ENCODE measurements around the gene RASAL2. TPM values are rescaled to one million over a fixed set of nuclear protein-coding genes. Genes with fewer than 3 reads are reported as not detected.

RASAL2 gene
- total RNA-seq, 2 donors from 2014 or later: 0.02 to 0.11 TPM

DNA sequence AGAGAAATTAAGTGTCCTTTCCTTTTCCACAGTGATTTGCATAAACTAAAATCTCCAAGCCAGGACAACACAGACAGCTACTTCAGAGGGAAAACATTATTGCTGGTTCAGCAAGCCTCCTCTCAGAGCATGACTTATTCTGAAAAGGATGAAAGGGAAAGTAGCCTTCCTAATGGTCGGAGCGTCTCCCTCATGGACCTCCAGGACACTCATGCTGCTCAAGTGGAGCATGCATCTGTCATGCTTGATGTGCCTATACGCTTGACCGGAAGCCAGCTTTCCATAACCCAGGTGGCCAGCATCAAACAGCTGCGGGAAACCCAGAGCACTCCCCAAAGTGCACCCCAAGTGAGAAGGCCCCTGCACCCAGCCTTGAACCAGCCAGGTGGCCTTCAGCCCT is 363.7 kb downstream of the RASAL2 start:
- no peak overlapping the region for H3K27ac Mint-ChIP-seq
- H3K4me1 Mint-ChIP-seq: no peaks in the 10 kb centered on the region
- no peak overlapping the region for H3K4me3 Mint-ChIP-seq
- H3K9me3 Mint-ChIP-seq: no peaks in the 10 kb centered on the region
- no peaks in the 10 kb centered on the region for H3K27me3 Mint-ChIP-seq
- no peaks in the 10 kb centered on the region for H3K36me3 Mint-ChIP-seq (ENCODE audit: low read depth)
- no peak for ATAC-seq (replicated peaks)

DNA sequence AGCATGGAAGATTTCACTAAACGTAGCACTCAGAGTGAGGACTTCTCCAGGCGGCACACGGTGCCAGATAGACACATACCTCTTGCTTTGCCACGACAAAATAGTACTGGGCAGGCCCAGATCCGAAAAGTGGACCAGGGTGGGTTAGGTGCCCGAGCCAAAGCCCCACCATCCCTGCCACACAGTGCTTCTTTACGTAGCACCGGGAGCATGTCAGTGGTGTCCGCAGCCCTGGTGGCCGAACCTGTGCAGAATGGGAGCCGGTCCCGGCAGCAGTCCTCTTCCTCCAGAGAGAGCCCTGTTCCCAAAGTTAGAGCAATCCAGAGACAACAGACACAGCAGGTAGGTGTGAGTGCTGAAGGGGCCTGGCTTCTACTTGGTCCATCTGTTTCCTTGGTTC is 364.3 kb downstream of the RASAL2 start:
- Mint-ChIP-seq H3K4me1 (no peaks in the 10 kb centered on the region), H3K27ac (no peak overlapping the region), H3K36me3 (ENCODE audit: low read depth) (no peaks in the 10 kb centered on the region), H3K27me3 (no peaks in the 10 kb centered on the region), H3K4me3 (no peak overlapping the region), H3K9me3 (no peaks in the 10 kb centered on the region)
- ATAC-seq (replicated peaks): no peak

DNA sequence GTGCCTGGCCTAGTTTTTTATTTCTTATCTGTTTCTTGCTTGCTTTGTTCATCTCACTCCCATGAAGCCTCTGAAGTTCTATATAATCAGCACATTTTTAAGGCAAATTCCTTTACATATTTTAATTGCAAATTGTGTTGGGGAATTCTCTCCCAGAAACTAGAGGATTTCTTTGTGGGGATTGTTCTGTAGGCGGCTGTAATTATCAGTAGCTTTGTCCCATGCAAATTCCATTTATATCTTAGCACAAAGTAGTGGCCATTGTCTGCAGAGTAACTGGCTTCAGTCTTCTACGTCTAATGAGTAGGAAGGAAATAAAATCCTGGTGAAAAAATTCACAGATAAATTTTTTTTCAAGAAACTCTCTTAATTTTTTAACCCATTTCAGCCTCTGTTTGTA is 367.2 kb downstream of the RASAL2 start:
- ATAC-seq (replicated peaks): no peak
- H3K36me3 Mint-ChIP-seq (ENCODE audit: low read depth): no peaks in the 10 kb centered on the region
- no peaks in the 10 kb centered on the region for H3K4me1 Mint-ChIP-seq
- no peak overlapping the region for H3K4me3 Mint-ChIP-seq
- H3K27me3 Mint-ChIP-seq: peaks cover 7% of the 10 kb centered on the region
- no peaks in the 10 kb centered on the region for H3K9me3 Mint-ChIP-seq
- no peak overlapping the region for H3K27ac Mint-ChIP-seq

DNA sequence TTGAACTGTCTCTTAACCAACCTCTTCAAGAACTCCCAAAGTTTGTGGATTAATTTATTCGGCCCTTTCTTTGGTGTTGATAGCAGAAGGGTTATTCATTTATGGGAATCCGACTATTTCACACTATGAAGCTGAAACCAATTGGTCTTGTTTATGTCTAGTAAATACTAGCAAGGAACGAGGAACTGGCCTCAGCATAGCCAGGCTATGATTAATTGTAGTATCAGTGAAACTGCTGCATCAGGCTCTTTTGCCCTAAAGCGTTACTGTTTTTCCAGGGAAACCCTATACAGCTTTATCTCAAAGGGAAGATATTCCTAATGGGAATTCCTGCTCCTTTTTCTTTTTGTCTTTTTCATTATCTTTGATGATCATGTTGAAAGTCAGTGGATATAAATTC is 367.8 kb downstream of the RASAL2 start:
- ATAC-seq (replicated peaks): no peak
- no peaks in the 10 kb centered on the region for H3K4me1 Mint-ChIP-seq
- H3K4me3 Mint-ChIP-seq: no peak overlapping the region
- peaks cover 10% of the 10 kb centered on the region for H3K27me3 Mint-ChIP-seq
- no peak overlapping the region for H3K27ac Mint-ChIP-seq
- H3K9me3 Mint-ChIP-seq: no peaks in the 10 kb centered on the region
- H3K36me3 Mint-ChIP-seq (ENCODE audit: low read depth): no peaks in the 10 kb centered on the region

DNA sequence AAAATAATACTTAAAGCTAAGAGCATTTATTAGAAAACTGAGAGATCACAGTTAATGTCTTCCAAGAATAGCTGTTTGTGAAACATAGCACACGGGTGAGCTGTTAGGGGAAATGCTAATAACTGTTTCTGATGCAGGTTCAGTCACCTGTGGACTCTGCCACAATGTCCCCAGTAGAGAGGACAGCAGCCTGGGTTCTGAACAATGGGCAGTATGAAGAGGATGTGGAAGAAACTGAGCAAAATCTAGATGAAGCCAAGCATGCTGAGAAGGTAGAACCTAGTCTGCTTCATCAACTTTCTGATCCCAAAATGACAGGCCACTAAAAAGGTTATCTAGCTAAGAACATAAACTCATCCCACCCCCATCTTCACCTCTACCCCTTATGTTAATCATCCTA is 370.2 kb downstream of the RASAL2 start:
- no peak overlapping the region for H3K4me3 Mint-ChIP-seq
- no peaks in the 10 kb centered on the region for H3K4me1 Mint-ChIP-seq
- peaks cover 11% of the 10 kb centered on the region for H3K27me3 Mint-ChIP-seq
- no peak overlapping the region for H3K27ac Mint-ChIP-seq
- no peaks in the 10 kb centered on the region for H3K36me3 Mint-ChIP-seq (ENCODE audit: low read depth)
- ATAC-seq (replicated peaks): no peak
- no peaks in the 10 kb centered on the region for H3K9me3 Mint-ChIP-seq

DNA sequence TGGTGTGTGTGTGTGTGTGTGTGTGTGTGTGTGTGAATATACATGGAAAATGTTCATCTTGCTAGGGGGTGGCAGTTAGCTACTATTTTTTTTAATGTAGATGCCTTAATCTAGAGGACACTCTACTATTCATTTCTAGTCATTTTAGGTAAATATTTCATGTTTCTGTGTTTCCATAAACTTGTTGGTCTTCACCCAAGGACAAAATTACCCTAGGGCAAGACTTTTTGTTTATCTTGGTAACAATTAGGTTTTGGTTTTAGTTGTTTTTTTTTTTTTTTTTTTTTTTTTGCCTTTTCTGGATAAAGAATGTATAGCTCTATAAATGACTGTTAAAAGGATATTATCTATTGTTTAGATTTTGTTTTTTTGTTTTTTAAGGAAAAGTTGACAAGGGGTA is 370.7 kb downstream of the RASAL2 start:
- Mint-ChIP-seq H3K4me3 (no peak overlapping the region), H3K4me1 (no peaks in the 10 kb centered on the region), H3K9me3 (no peaks in the 10 kb centered on the region), H3K27ac (no peak overlapping the region), H3K36me3 (ENCODE audit: low read depth) (no peaks in the 10 kb centered on the region), H3K27me3 (peaks cover 11% of the 10 kb centered on the region)
- no peak for ATAC-seq (replicated peaks)

DNA sequence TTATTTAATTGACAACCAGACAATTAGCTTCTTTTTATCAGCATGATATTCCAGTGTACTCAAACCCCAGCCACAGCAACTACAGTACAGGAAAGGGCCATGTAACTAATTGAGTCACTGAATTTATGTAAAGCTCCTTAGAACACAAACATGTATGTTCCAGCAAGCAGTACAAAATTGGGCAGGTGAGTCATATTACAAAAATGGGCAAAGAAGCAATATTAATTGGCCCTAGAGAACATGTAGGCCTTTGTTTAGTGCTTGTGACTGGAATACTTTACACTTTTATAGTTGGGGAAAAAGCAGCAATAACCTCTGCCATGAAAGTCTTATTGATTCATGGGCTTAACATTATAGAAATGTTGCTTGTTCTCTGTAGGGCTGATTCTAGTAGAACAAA is 371.1 kb downstream of the RASAL2 start:
- Mint-ChIP-seq H3K27ac (no peak overlapping the region), H3K9me3 (no peaks in the 10 kb centered on the region), H3K4me1 (no peaks in the 10 kb centered on the region), H3K36me3 (ENCODE audit: low read depth) (no peaks in the 10 kb centered on the region), H3K4me3 (no peak overlapping the region), H3K27me3 (peaks cover 11% of the 10 kb centered on the region)
- ATAC-seq (replicated peaks): no peak

DNA sequence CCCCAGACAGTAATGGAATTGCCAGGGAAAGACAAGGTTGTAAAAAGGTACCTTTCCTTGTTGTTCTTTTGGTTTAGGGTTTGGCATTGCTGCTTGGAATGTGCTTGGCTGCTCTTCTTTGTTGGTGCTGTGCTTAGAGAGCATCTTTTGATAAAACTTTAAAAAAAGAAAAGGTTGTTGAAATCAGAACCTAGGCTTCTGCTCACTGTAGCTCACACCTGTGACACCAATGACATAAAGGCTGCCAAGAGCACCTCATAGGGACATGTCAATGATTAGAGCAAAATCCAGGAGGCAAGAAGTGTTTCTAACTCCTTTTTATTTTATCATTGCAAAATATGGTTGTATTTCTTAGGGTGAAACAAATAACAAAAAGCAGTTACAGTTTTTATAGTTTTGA is 373.9 kb downstream of the RASAL2 start:
- Mint-ChIP-seq H3K27me3 (peaks cover 17% of the 10 kb centered on the region), H3K36me3 (ENCODE audit: low read depth) (no peaks in the 10 kb centered on the region), H3K4me1 (no peaks in the 10 kb centered on the region), H3K4me3 (no peak overlapping the region), H3K27ac (no peak overlapping the region), H3K9me3 (no peaks in the 10 kb centered on the region)
- ATAC-seq (replicated peaks): no peak

DNA sequence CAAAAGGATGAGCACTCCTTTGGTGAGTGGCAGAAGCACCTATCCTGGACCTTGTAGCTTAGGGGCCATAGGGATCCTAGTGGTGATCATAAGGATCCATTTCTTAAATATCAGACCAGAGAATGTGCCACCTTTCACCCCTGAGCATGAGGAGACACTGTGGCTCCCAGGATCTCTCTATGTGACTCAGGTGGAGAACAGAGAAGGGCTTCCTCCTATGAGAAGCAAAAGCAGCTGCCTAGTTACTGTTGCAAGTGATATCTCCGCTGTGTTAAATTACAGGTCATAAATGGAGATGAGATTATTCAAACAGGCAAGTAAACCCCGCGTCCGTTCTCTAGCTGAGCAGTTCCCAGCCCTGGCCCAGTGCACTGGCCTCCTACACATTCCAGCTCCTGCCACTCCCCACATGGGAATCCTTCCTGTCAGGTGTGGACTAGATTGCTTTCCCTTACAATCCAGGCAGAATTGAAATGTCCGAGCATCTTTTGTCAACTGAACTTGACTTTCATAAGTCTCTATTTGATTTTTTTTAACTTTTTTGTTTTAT is 376.6 kb downstream of the RASAL2 start:
- Mint-ChIP-seq H3K27ac (no peak overlapping the region), H3K4me1 (no peaks in the 10 kb centered on the region), H3K36me3 (ENCODE audit: low read depth) (no peaks in the 10 kb centered on the region), H3K27me3 (peaks cover 17% of the 10 kb centered on the region), H3K4me3 (no peak overlapping the region), H3K9me3 (no peaks in the 10 kb centered on the region)
- ATAC-seq (replicated peaks): no peak

DNA sequence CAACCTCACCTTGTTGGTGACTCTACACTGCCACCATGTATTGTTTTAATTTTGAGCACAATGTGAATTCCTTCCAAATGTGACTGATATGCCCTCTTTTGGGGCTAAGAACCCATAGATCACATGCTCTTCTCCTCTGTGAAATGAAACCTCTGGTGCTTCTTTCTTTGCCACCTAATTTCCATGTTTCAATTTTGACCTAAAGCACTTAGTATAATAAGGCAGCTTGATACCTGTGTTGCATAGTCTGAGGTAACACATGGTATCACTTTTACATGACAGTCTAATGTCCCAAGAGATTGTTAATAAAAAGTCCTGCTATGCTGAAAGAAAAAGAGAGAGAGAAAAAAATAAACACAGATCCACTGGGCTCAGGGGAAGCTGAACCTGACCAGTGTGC is 378.6 kb downstream of the RASAL2 start:
- peaks cover 10% of the 10 kb centered on the region for H3K27me3 Mint-ChIP-seq
- no peaks in the 10 kb centered on the region for H3K4me1 Mint-ChIP-seq
- H3K4me3 Mint-ChIP-seq: no peak overlapping the region
- no peaks in the 10 kb centered on the region for H3K36me3 Mint-ChIP-seq (ENCODE audit: low read depth)
- ATAC-seq (replicated peaks): no peak
- no peak overlapping the region for H3K27ac Mint-ChIP-seq
- no peaks in the 10 kb centered on the region for H3K9me3 Mint-ChIP-seq

DNA sequence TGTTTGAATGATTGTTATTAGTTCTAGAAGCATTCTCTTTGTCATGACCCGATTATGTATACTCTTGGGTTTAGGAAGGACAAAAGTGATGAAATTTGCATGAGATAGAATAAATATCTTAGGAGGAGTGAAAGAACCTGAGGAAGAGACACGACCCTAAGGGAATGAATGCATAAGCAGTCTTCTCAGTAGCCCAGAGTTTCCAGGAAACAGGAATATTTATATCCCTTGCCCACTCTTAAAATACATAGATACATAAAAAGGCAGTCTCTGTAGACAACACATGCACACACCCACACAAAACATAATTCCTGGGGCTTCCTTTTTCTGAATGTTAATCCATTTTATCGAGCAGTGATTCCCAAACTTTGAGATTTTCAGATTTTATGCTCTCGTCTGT is 383.5 kb downstream of the RASAL2 start:
- Mint-ChIP-seq H3K9me3 (no peaks in the 10 kb centered on the region), H3K27ac (no peak overlapping the region), H3K4me1 (no peaks in the 10 kb centered on the region), H3K4me3 (no peak overlapping the region), H3K27me3 (peaks cover 9% of the 10 kb centered on the region), H3K36me3 (ENCODE audit: low read depth) (no peaks in the 10 kb centered on the region)
- ATAC-seq (replicated peaks): no peak

DNA sequence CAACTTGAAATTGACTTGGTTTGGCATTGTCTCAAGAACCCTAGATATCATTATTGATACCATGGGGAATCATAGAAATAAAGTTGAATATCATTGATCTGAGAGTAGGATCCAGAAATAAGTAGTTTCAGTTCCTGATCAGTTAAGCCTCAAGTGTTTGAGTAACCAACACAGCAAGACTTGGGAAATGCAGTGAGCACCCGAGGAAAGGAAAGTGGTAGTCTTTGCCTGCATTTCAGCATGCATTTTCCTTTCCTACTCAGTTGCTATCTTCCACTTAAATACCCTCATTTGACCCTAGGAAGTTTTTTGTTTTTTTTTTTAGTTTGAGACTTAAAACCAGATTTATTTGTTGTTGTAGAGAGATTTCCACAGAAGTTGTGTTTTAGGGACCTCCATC is 383.9 kb downstream of the RASAL2 start:
- H3K27ac Mint-ChIP-seq: no peak overlapping the region
- no peak for ATAC-seq (replicated peaks)
- H3K9me3 Mint-ChIP-seq: no peaks in the 10 kb centered on the region
- peaks cover 4% of the 10 kb centered on the region for H3K27me3 Mint-ChIP-seq
- H3K36me3 Mint-ChIP-seq (ENCODE audit: low read depth): no peaks in the 10 kb centered on the region
- no peak overlapping the region for H3K4me3 Mint-ChIP-seq
- H3K4me1 Mint-ChIP-seq: no peaks in the 10 kb centered on the region

DNA sequence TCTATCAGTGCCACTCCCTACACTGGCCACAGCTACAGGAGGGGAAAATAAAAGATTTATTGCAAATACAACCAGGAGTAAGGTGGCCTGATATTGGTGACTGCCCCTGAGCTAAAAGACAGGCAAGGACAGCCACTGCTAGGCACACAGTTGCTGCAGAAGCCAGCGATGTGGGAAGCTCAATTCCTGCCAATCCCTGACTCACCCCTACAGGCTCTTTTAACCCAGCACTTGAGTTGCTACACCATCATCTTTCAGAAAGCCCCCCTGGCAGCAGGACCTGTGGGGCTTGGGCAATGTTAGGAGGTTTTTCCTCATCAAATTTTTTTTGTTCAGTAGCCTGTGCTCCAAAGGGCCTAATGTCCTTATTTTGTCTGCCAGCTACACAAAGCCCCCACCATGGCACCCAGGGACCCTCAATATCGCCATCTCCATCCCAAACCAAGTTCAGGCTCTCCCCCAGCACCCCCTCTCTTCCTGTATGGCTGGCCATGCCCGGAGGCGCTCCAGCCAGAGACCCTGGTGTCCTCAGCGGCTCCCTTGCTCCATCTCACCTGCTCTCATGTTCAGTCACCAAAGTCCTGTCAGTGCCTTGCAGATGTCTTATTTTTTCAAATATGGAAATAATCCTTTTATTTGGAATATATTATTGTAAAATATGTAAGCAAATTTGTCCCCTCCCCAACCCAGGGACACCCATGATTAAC is 389.5 kb downstream of the RASAL2 start:
- no peak overlapping the region for H3K4me3 Mint-ChIP-seq
- no peaks in the 10 kb centered on the region for H3K36me3 Mint-ChIP-seq (ENCODE audit: low read depth)
- H3K4me1 Mint-ChIP-seq: no peaks in the 10 kb centered on the region
- peaks cover 13% of the 10 kb centered on the region for H3K27me3 Mint-ChIP-seq
- no peaks in the 10 kb centered on the region for H3K9me3 Mint-ChIP-seq
- ATAC-seq (replicated peaks): no peak
- no peak overlapping the region for H3K27ac Mint-ChIP-seq

DNA sequence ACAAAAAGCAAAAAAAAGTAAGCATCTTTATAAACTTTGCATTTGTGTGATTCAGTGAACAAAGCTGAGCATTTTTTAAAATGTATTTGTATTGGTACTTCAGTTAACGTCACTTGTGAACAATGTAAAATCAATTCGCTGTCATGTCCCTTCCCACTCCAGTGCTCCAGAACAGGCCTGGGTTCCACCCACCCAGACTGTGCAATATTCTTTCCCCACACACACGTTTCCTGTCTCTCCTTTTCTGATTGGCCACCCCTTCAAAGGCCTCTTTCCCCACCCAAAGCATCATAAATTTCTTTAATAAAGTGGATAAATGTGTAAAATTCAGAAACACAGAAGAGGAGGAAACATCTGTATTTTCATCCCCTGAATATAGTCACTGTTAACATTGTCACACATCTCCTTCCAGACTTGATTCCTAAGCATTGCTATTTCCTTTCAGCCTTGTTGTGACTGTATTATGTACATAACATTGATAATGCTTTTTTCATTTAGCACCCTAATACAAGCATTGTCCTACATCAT is 390.9 kb downstream of the RASAL2 start:
- no peaks in the 10 kb centered on the region for H3K36me3 Mint-ChIP-seq (ENCODE audit: low read depth)
- H3K4me1 Mint-ChIP-seq: no peaks in the 10 kb centered on the region
- H3K27ac Mint-ChIP-seq: no peak overlapping the region
- no peak for ATAC-seq (replicated peaks)
- no peak overlapping the region for H3K4me3 Mint-ChIP-seq
- H3K9me3 Mint-ChIP-seq: no peaks in the 10 kb centered on the region
- H3K27me3 Mint-ChIP-seq: peaks cover 17% of the 10 kb centered on the region

DNA sequence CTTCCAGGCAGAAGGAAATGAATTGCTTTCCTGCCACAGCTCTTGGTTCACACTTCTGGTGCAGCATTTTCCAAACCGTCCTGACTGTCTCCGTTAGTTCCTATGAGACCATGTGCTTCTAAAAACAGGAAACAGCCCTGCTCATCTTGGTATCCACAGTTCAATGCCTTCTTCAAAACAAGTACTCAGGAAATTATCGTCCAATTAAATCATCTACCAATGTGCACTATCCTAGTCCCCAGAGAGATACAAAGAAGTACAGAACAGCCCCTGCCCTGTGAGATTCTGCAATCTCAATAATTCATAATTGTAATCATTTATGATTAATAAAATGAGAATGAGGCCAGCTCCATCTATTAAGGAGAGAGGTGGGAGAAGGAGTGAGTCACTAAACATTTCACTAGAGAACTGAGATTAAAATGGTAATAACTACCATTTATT is 391.7 kb downstream of the RASAL2 start:
- Mint-ChIP-seq H3K27me3 (peaks cover 17% of the 10 kb centered on the region), H3K4me1 (no peaks in the 10 kb centered on the region), H3K27ac (no peak overlapping the region), H3K36me3 (ENCODE audit: low read depth) (no peaks in the 10 kb centered on the region), H3K4me3 (no peak overlapping the region), H3K9me3 (no peaks in the 10 kb centered on the region)
- ATAC-seq (replicated peaks): no peak
